Transverse colon (tissue), 4 donors: ENCODE results near the gene EFNA4. TPM values are rescaled to one million over a fixed set of nuclear protein-coding genes. Genes with fewer than 3 reads are reported as not detected.

Source experiments
- DNase-seq: peaks from one replicate; pipeline ENCODE4 v3.0.0-alpha.2; 2019
- H3K27ac ChIP-seq, 4 donors: fragments of 200-600 bp; sonication (generic); 2 replicates each; pipeline ENCODE4 v1.5.1; 2016 to 2018; ENCODE audit warnings: inconsistent platforms in 4 of 4
- H3K27me3 ChIP-seq: fragments of 200-600 bp; sonication (generic); 2 replicates; pipeline ENCODE4 v1.5.1; 2017; ENCODE audit warnings: inconsistent platforms
- H3K36me3 ChIP-seq, 4 donors: fragments of 200-600 bp; sonication (generic); 2 replicates each; pipeline ENCODE4 v1.5.1; 2017 to 2019; ENCODE audit warnings: inconsistent platforms in 4 of 4
- H3K4me1 ChIP-seq, 4 donors: fragments of 200-600 bp; sonication (generic); 2 replicates each; pipeline ENCODE4 v1.5.1; 2017 to 2020; ENCODE audit warnings: inconsistent platforms in 4 of 4
- H3K4me3 ChIP-seq, 4 donors: fragments of 200-600 bp; sonication (generic); 1 replicate in 1 of 4; 2 replicates in 3 of 4; pipeline versions ENCODE4 v1.5.1 to v1.6.1; 2017 to 2019; ENCODE audit warnings: inconsistent platforms in 4 of 4
- H3K9me3 ChIP-seq, 2 donors: fragments of 200-600 bp; sonication (generic); 2 replicates each; pipeline ENCODE4 v1.5.1; 2017 to 2019; ENCODE audit warnings: inconsistent platforms in 2 of 2
- CTCF ChIP-seq, 5 experiments: fragments of 200-600 bp in 3 of 5; fragments of 450-650 bp in 2 of 5; sonication (generic) in 3 of 5; IDR thresholded peaks; 1 replicate in 2 of 5; 2 replicates in 3 of 5; pipeline ENCODE4 v1.5.1; 2016 to 2017; ENCODE audit warnings: antibody characterized with exemption in 5 of 5, inconsistent platforms in 3 of 5, mild to moderate bottlenecking in 2 of 5, moderate library complexity in 1 of 5
- EP300 ChIP-seq: sonication (generic); formaldehyde crosslinking; IDR thresholded peaks from one replicate; pipeline ENCODE4 v1.6.1; 2017; ENCODE audit warnings: antibody characterized with exemption, low read depth
- POLR2A ChIP-seq: fragments of 450-650 bp; IDR thresholded peaks from one replicate; pipeline ENCODE4 v1.6.1; 2016; ENCODE audit warnings: antibody characterized with exemption, mild to moderate bottlenecking, moderate library complexity
- POLR2AphosphoS5 ChIP-seq, 3 donors: sonication (generic); formaldehyde crosslinking; IDR thresholded peaks; one replicate each; pipeline ENCODE4 v1.6.1; 2016; ENCODE audit warnings: antibody characterized with exemption in 3 of 3
- WGBS, 2 donors: methylation state at CpG; one replicate each; pipeline ENCODE4 v1.1.5; 2018; ENCODE audit warnings: low coverage in 1 of 2; 5-methylcytosine and 5-hydroxymethylcytosine counted together
- in situ Hi-C, 4 donors: fragments of 200-750 bp; cut with MboI; loops; one replicate each; pipeline versions ENCODE4 v1.15.0 to v1.15.1; 2017; ENCODE audit warnings: low sequenced_read_pairs in 3 of 4, low pct_ligation_motif_present in 1 of 4, low pct_unique_long_range_greater_than_20kb in 1 of 4
- intact Hi-C: fragments of 100-400 bp; cut with DNase I; formaldehyde crosslinking; loops from one replicate; pipeline ENCODE4 v1.15.1; 2023; ENCODE audit warnings: low total_unique reads
- total RNA-seq, 4 donors: library from RNA; depleted of rRNA; stranded (reverse); fragments of >200 nt; gene quantifications; one replicate each; pipeline ENCODE4 v1.1.0, GENCODE V29; 2016

Gene EFNA4
- total RNA-seq, 4 donors from 2014 or later, result 18.3 to 57.2 (median 37.2) TPM

GRCh38 chr1:155049651-155050559 lies 13.6 kb upstream of the EFNA4 start:
- in situ Hi-C loops (loop anchor here in 3 of 4 donors (25.0 kb wide), 1 partner anchor 88 kb away; the partner anchor contains the start of genes CKS1B (in 3 of the 3), PBXIP1 (in 3 of the 3), PYGO2 (in 3 of the 3) and SHC1 (in 3 of the 3)), intact Hi-C loops (no loop called here)
- TF ChIP-seq POLR2AphosphoS5 (IDR thresholded peaks at IDR 0.05) (no peak), POLR2A (no peak), CTCF (IDR thresholded peaks at IDR 0.05) (no peak), EP300 (no peak)
- H3K4me1 ChIP-seq, result peaks cover 15 to 41% (median 26%) of the 10 kb centered on the region in 4 donors
- 17 to 35% methylated on average over 2 to 10 of the region's 10 CpGs for WGBS, 2 donors
- peak overlapping the region in 3 of 4 donors; percentile 53 to 72 (median 62) for H3K4me3 ChIP-seq
- H3K36me3 ChIP-seq, result peaks cover 0 to 10% (median 0%) of the 10 kb centered on the region in 4 donors
- H3K9me3 ChIP-seq, result no peaks in the 10 kb centered on the region
- peak overlapping the region; percentile 91 to 99 (median 94) for H3K27ac ChIP-seq
- H3K27me3 ChIP-seq, result no peaks in the 10 kb centered on the region
- no peak for DNase-seq

- in situ Hi-C loops, result loop anchor here in 3 of 4 donors (25.0 kb wide), 1 partner anchor 88 kb away; the partner anchor contains the start of genes CKS1B (in 3 of the 3), PBXIP1 (in 3 of the 3), PYGO2 (in 3 of the 3) and SHC1 (in 3 of the 3)
- peak; percentile 92 for DNase-seq
- TF ChIP-seq EP300, result no peak
- TF ChIP-seq POLR2A, result peak; percentile 76
- TF ChIP-seq CTCF (IDR thresholded peaks at IDR 0.05), result peak; percentile 93 to 99 (median 95)
- TF ChIP-seq POLR2AphosphoS5 (IDR thresholded peaks at IDR 0.05), result peak; percentile 74 to 89 (median 80)
- Histone ChIP-seq H3K4me3 (peak within 1 kb of the TSS; percentile 53 to 72 (median 63)), H3K27ac (peak within 1 kb of the TSS; percentile 91 to 99 (median 94)), H3K27me3 (no peaks in the 10 kb centered on the region), H3K36me3 (peaks cover 0 to 13% (median 0%) of the 10 kb centered on the region in 4 donors), H3K9me3 (no peaks in the 10 kb centered on the region), H3K4me1 (peaks cover 15 to 41% (median 26%) of the 10 kb centered on the region in 4 donors)
- intact Hi-C loops, result no loop called here
- WGBS, 2 donors, result 0% methylated on average over 36 of the region's 99 CpGs; no CpG with 5 or more reads in 1 of the 2 donors
Observed at GRCh38 chr1:155050560-155051341, 12.8 kb upstream of the EFNA4 start, which contains the start of gene ADAM15. Gene ADAM15 (plus strand): TSS chr1:155051316. CDS start chr1:155051387, 71 bp downstream.

GRCh38 chr1:155051342-155051776 lies 12.2 kb upstream of the EFNA4 start:
- no peak for TF ChIP-seq CTCF (IDR thresholded peaks at IDR 0.05)
- TF ChIP-seq POLR2A, result peak; percentile 39
- Histone ChIP-seq H3K27ac (peak overlapping the region; percentile 91 to 99 (median 94)), H3K27me3 (no peaks in the 10 kb centered on the region), H3K4me1 (peaks cover 15 to 41% (median 26%) of the 10 kb centered on the region in 4 donors), H3K9me3 (no peaks in the 10 kb centered on the region), H3K36me3 (peaks cover 0 to 19% (median 0%) of the 10 kb centered on the region in 4 donors), H3K4me3 (peak overlapping the region; percentile 53 to 72 (median 63))
- DNase-seq, result no peak
- intact Hi-C loops (no loop called here), in situ Hi-C loops (loop anchor here in 3 of 4 donors (25.0 kb wide), 1 partner anchor 89 kb away; the partner anchor contains the start of genes CKS1B (in 3 of the 3), PBXIP1 (in 3 of the 3), PYGO2 (in 3 of the 3) and SHC1 (in 3 of the 3))
- 1% methylated on average over 24 of the region's 31 CpGs; no CpG with 5 or more reads in 1 of the 2 donors for WGBS, 2 donors
